H1 (cell line): ENCODE data around the gene PTGES2.

Source experiments
- FOSL1 ChIP-seq: IDR thresholded peaks from 2 replicates; pipeline ENCODE4 v1.6.1; 2011; ENCODE audit warnings: mild to moderate bottlenecking, low read depth, low read length, moderate library complexity; ENCODE audit not compliant: insufficient read depth
- TF ChIP-seq, protein P1 (sequence below), 3 experiments: IDR thresholded peaks; 1 replicate in 2 of 3; 2 replicates in 1 of 3; pipeline versions ENCODE4 v1.5.1 to v1.6.1; 2011; ENCODE audit warnings: low read length in 3 of 3, mild to moderate bottlenecking in 3 of 3, inconsistent platforms in 2 of 3, low read depth in 1 of 3, moderate library complexity in 1 of 3; ENCODE audit not compliant: insufficient read depth in 1 of 3; ENCODE audit errors: control extremely low read depth in 1 of 3

DNA sequence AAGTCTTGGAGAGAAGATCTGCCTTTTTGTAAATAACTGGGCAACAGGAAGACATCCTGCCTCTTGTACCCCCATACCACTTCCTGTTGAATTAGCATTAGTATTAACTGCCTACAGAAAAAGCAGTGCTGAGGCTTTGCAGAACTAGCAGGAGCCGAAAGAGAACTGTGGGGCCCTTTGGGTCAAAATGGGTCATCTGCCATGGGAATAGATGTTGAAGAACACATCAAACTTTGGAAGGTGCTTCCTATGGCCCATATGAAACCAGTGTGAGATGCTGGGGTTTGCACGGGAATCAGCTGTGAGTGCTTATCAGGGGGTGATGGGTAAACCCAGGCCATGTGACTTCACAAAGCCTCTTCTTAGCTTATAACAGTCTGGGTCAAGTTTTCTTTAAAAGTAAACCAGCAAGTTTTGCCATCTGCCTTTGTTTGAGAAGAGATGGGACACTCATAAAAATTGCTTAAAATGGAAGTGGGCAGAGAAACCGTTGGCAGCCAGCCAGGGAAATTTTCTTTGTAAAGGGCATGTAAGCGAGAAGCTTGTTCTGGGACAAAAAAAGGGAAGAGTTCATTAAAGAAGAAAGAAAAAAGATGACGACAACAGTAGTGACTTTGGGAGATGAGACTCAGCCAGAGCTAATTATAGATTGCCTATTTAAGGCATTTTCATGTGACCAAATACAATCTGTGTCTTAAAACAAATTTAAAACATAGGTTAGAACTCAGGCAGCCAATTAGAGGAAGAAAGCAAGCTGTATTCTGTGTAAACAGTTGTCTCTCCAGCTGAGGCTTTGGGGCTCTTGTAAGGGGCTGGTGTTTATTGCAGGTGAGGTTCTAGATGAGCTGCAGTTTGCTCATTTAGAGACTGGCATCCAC is 55.1 kb downstream of the PTGES2 start:
- TF ChIP-seq, protein P1, sequence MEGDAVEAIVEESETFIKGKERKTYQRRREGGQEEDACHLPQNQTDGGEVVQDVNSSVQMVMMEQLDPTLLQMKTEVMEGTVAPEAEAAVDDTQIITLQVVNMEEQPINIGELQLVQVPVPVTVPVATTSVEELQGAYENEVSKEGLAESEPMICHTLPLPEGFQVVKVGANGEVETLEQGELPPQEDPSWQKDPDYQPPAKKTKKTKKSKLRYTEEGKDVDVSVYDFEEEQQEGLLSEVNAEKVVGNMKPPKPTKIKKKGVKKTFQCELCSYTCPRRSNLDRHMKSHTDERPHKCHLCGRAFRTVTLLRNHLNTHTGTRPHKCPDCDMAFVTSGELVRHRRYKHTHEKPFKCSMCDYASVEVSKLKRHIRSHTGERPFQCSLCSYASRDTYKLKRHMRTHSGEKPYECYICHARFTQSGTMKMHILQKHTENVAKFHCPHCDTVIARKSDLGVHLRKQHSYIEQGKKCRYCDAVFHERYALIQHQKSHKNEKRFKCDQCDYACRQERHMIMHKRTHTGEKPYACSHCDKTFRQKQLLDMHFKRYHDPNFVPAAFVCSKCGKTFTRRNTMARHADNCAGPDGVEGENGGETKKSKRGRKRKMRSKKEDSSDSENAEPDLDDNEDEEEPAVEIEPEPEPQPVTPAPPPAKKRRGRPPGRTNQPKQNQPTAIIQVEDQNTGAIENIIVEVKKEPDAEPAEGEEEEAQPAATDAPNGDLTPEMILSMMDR (IDR thresholded peaks at IDR 0.05; ENCODE audit: control extremely low read depth in 1 of 3, insufficient read depth in 1 of 3, low read depth in 1 of 3, low read length in 3 of 3), result no peak
- no peak for TF ChIP-seq FOSL1
